Measurements from ENCODE around the gene ALOXE3. TPM values are rescaled to one million over a fixed set of nuclear protein-coding genes. Genes with fewer than 3 reads are reported as not detected.

ALOXE3 gene
- total and polyA plus RNA-seq, 4 donors: not detected

- peaks cover 9 to 36% (median 29%) of the 10 kb centered on the region in 4 donors for H3K36me3 ChIP-seq (ENCODE audit: control insufficient read depth in 4 of 4, insufficient read depth in 3 of 4, low read depth in 1 of 4, low read length in 3 of 4)
- no peak overlapping the region for H3K27ac ChIP-seq (ENCODE audit: low read depth in 1 of 2, low read length in 2 of 2)
- DNase-seq (ENCODE audit: low spot score): no peak
- peaks cover 0 to 9% (median 0%) of the 10 kb centered on the region in 4 donors for H3K4me1 ChIP-seq (ENCODE audit: control insufficient read depth in 4 of 4, insufficient read depth in 4 of 4, low read length in 3 of 4)
- no peak overlapping the region for H3K9ac ChIP-seq (ENCODE audit: low read depth in 1 of 2, low read length in 2 of 2)
- TF ChIP-seq CTCF (IDR thresholded peaks at IDR 0.05; ENCODE audit: low read depth, low read length, missing input control): no peak
- no peak for TF ChIP-seq RXRA (IDR thresholded peaks at IDR 0.05)
- no peak for TF ChIP-seq HNF4G (IDR thresholded peaks at IDR 0.05)
- TF ChIP-seq ZBTB33 (IDR thresholded peaks at IDR 0.05): no peak
- TF ChIP-seq NR2F2 (IDR thresholded peaks at IDR 0.05): no peak
- no peak for TF ChIP-seq GABPA (IDR thresholded peaks at IDR 0.05 in 1 of 2, conservative IDR thresholded peaks at IDR 0.05 in 1 of 2)
- TF ChIP-seq FOXA1 (IDR thresholded peaks at IDR 0.05): no peak
- H3K27me3 ChIP-seq (ENCODE audit: control insufficient read depth in 4 of 4, insufficient read depth in 4 of 4, low read length in 3 of 4): no peaks in the 10 kb centered on the region
- H3K4me3 ChIP-seq (ENCODE audit: low read depth in 1 of 3, low read length in 3 of 3): no peak overlapping the region
- H3K9me3 ChIP-seq (ENCODE audit: control insufficient read depth in 4 of 4, low read length in 3 of 4): no peaks in the 10 kb centered on the region
- WGBS: 63% methylated on average over 21 of the region's 21 CpGs
These were observed 19.5 kb upstream of the ALOXE3 start for GRCh38 chr17:8137645-8138373.

GRCh38 chr17:8133941-8134340 lies 15.6 kb upstream of the ALOXE3 start:
- no peak overlapping the region for H3K4me3 ChIP-seq (ENCODE audit: low read depth in 1 of 3, low read length in 3 of 3)
- H3K4me1 ChIP-seq (ENCODE audit: control insufficient read depth in 4 of 4, insufficient read depth in 4 of 4, low read length in 3 of 4): peaks cover 0 to 9% (median 0%) of the 10 kb centered on the region in 4 donors
- H3K36me3 ChIP-seq (ENCODE audit: control insufficient read depth in 4 of 4, insufficient read depth in 3 of 4, low read depth in 1 of 4, low read length in 3 of 4): peaks cover 0 to 1% (median under 1%) of the 10 kb centered on the region in 4 donors
- no peak for DNase-seq (ENCODE audit: low spot score)
- H3K9ac ChIP-seq (ENCODE audit: low read depth in 1 of 2, low read length in 2 of 2): no peak overlapping the region
- H3K9me3 ChIP-seq (ENCODE audit: control insufficient read depth in 4 of 4, low read length in 3 of 4): no peaks in the 10 kb centered on the region
- 90% methylated on average over 4 of the region's 4 CpGs for WGBS
- TF ChIP-seq GABPA (IDR thresholded peaks at IDR 0.05 in 1 of 2, conservative IDR thresholded peaks at IDR 0.05 in 1 of 2) (no peak), RAD21 (IDR thresholded peaks at IDR 0.05) (no peak), NR2F2 (IDR thresholded peaks at IDR 0.05) (no peak), YY1 (IDR thresholded peaks at IDR 0.05) (no peak), TAF1 (conservative IDR thresholded peaks at IDR 0.05) (no peak), REST (IDR thresholded peaks at IDR 0.05) (no peak), JUND (IDR thresholded peaks at IDR 0.05) (no peak), HNF4A (conservative IDR thresholded peaks at IDR 0.05) (no peak), FOXA2 (IDR thresholded peaks at IDR 0.05) (no peak), EGR1 (IDR thresholded peaks at IDR 0.05; ENCODE audit: low read depth in 2 of 2) (no peak), HNF4G (IDR thresholded peaks at IDR 0.05) (no peak), FOXA1 (IDR thresholded peaks at IDR 0.05) (no peak), MAX (IDR thresholded peaks at IDR 0.05) (no peak), ZBTB33 (IDR thresholded peaks at IDR 0.05) (no peak), RXRA (IDR thresholded peaks at IDR 0.05) (no peak), CTCF (IDR thresholded peaks at IDR 0.05; ENCODE audit: low read depth, low read length, missing input control) (no peak), SP1 (IDR thresholded peaks at IDR 0.05) (no peak), ATF3 (IDR thresholded peaks at IDR 0.05) (no peak)
- H3K27ac ChIP-seq (ENCODE audit: low read depth in 1 of 2, low read length in 2 of 2): no peak overlapping the region
- no peaks in the 10 kb centered on the region for H3K27me3 ChIP-seq (ENCODE audit: control insufficient read depth in 4 of 4, insufficient read depth in 4 of 4, low read length in 3 of 4)

Data from liver (tissue), 9 donors.